Gastroesophageal sphincter (tissue), 3 donors: ENCODE results near the gene LTBP2.

Experiments
- CTCF ChIP-seq, 4 experiments: fragments of 200-600 bp in 2 of 4; fragments of 450-650 bp in 2 of 4; sonication (generic) in 1 of 4; IDR thresholded peaks; one replicate each; pipeline ENCODE4 v1.5.1; 2017 to 2019; ENCODE audit warnings: antibody characterized with exemption in 4 of 4, mild to moderate bottlenecking in 2 of 4, moderate library complexity in 2 of 4
- POLR2A ChIP-seq, 2 donors: fragments of 450-650 bp; IDR thresholded peaks; one replicate each; pipeline ENCODE4 v1.6.1; 2017; ENCODE audit warnings: antibody characterized with exemption in 2 of 2, mild to moderate bottlenecking in 2 of 2, moderate library complexity in 1 of 2

GRCh38 chr14:74528886-74529285 lies 83.2 kb downstream of the LTBP2 start:
- no peak for TF ChIP-seq CTCF (IDR thresholded peaks at IDR 0.05)
- no peak for TF ChIP-seq POLR2A (IDR thresholded peaks at IDR 0.05)
